HEK293 (cell line): ENCODE results near the gene CMTM1.
A peak's percentile ranks its signal among the peaks of the same experiment; 100 is the strongest.
"Not testable (repeated sequence)": the region's sequence is repeated elsewhere in the genome, so short reads cannot be mapped to it uniquely, and the experiment has no call there.

Experiments used
- CTCF ChIA-PET: fragments of 350-600 bp; formaldehyde crosslinking; extraction: SDS; loops from one replicate; lab custom pipeline; 2021; ENCODE audit warnings: antibody characterized with exemption; lab: Yijun Ruan, JAX
- POLR2A ChIA-PET: fragments of 300-600 bp; formaldehyde crosslinking; extraction: SDS; loops from one replicate; lab custom pipeline; 2020; ENCODE audit warnings: antibody characterized with exemption, inconsistent platforms; lab: Yijun Ruan, JAX
- H3K27ac ChIP-seq: fragments of 200-500 bp; sonication (Bioruptor generic); 2 replicates; pipeline ENCODE4 v1.5.1; 2014; ENCODE audit warnings: low read depth, low read length, control low read depth, inconsistent platforms; ENCODE audit errors: extremely low read depth
- H3K36me3 ChIP-seq, 2 experiments: fragments of 200-500 bp in 1 of 2; sonication (Bioruptor generic) in 1 of 2; 1 replicate in 1 of 2; 2 replicates in 1 of 2; pipeline ENCODE4 v1.5.1; 2014 to 2017; ENCODE audit warnings: inconsistent platforms in 2 of 2, low read length in 2 of 2; ENCODE audit not compliant: control insufficient read depth in 2 of 2, insufficient read depth in 1 of 2
- H3K4me1 ChIP-seq: fragments of 200-500 bp; sonication (Bioruptor generic); 2 replicates; pipeline ENCODE4 v1.5.1; 2014; ENCODE audit warnings: mild to moderate bottlenecking, low read length, inconsistent platforms; ENCODE audit not compliant: control insufficient read depth, insufficient read depth
- H3K4me3 ChIP-seq: 2 replicates; pipeline ENCODE4 v1.5.1; 2011; ENCODE audit warnings: low read depth, mild to moderate bottlenecking, control low read depth, low read length, moderate library complexity
- H3K9me3 ChIP-seq: fragments of 200-500 bp; sonication (Bioruptor generic); 2 replicates; pipeline ENCODE4 v1.5.1; 2014; ENCODE audit warnings: low read depth, low read length, inconsistent platforms; ENCODE audit not compliant: control insufficient read depth, insufficient read depth
- EGR2 ChIP-seq: fragments of 450-650 bp; formaldehyde crosslinking; IDR thresholded peaks from 2 replicates; pipeline ENCODE4 v1.5.1; 2016; ENCODE audit warnings: low read depth, missing biosample characterization, missing genetic modification characterization
- PRDM10 ChIP-seq: fragments of 450-650 bp; formaldehyde crosslinking; IDR thresholded peaks from 2 replicates; pipeline ENCODE4 v1.5.1; 2016; ENCODE audit warnings: missing biosample characterization, missing genetic modification characterization
- TRIM28 ChIP-seq: IDR thresholded peaks from 2 replicates; pipeline ENCODE4 v1.6.1; 2011; ENCODE audit warnings: low read length, control low read depth, borderline replicate concordance
- ZBTB21 ChIP-seq: fragments of 450-650 bp; formaldehyde crosslinking; IDR thresholded peaks from 2 replicates; pipeline ENCODE4 v1.5.1; 2017; ENCODE audit warnings: missing biosample characterization, missing genetic modification characterization
- ZBTB6 ChIP-seq: fragments of 450-650 bp; formaldehyde crosslinking; IDR thresholded peaks from 2 replicates; pipeline ENCODE4 v1.5.1; 2017; ENCODE audit warnings: missing biosample characterization, missing genetic modification characterization
- ZNF121 ChIP-seq: fragments of 450-650 bp; formaldehyde crosslinking; IDR thresholded peaks from 2 replicates; pipeline ENCODE4 v1.5.1; 2016; ENCODE audit warnings: missing biosample characterization, missing genetic modification characterization
- ZNF138 ChIP-seq: fragments of 450-650 bp; formaldehyde crosslinking; IDR thresholded peaks from 2 replicates; pipeline ENCODE4 v1.5.1; 2016; ENCODE audit warnings: missing biosample characterization, missing genetic modification characterization, borderline replicate concordance
- ZNF157 ChIP-seq: fragments of 450-650 bp; formaldehyde crosslinking; IDR thresholded peaks from 2 replicates; pipeline ENCODE4 v1.5.1; 2016; ENCODE audit warnings: missing biosample characterization, missing genetic modification characterization
- ZNF394 ChIP-seq: fragments of 450-650 bp; formaldehyde crosslinking; IDR thresholded peaks from 2 replicates; pipeline ENCODE4 v1.5.1; 2016; ENCODE audit warnings: missing biosample characterization, missing genetic modification characterization, mild to moderate bottlenecking, moderate library complexity, borderline replicate concordance
- ZNF510 ChIP-seq: fragments of 450-650 bp; formaldehyde crosslinking; IDR thresholded peaks from 2 replicates; pipeline ENCODE4 v1.5.1; 2018; ENCODE audit warnings: mild to moderate bottlenecking, missing genetic modification characterization, missing biosample characterization; ENCODE audit not compliant: insufficient replicate concordance
- ZNF548 ChIP-seq: fragments of 450-650 bp; formaldehyde crosslinking; IDR thresholded peaks from 2 replicates; pipeline ENCODE4 v1.5.1; 2016; ENCODE audit warnings: missing biosample characterization, missing genetic modification characterization
- ZNF629 ChIP-seq: fragments of 450-650 bp; formaldehyde crosslinking; IDR thresholded peaks from 2 replicates; pipeline ENCODE4 v1.5.1; 2017; ENCODE audit warnings: missing biosample characterization, missing genetic modification characterization
- ZNF664 ChIP-seq: fragments of 450-650 bp; formaldehyde crosslinking; IDR thresholded peaks from 2 replicates; pipeline ENCODE4 v1.5.1; 2016; ENCODE audit warnings: missing biosample characterization, missing genetic modification characterization
- TF ChIP-seq, protein P1 (sequence below): fragments of 450-650 bp; formaldehyde crosslinking; IDR thresholded peaks from 2 replicates; pipeline ENCODE4 v1.5.1; 2016; ENCODE audit warnings: missing biosample characterization, missing genetic modification characterization
- TF ChIP-seq, protein P2 (sequence below): fragments of 450-650 bp; formaldehyde crosslinking; IDR thresholded peaks from 2 replicates; pipeline ENCODE4 v1.5.1; 2016; ENCODE audit warnings: missing biosample characterization, missing genetic modification characterization
- TF ChIP-seq, protein P3 (sequence below): fragments of 450-650 bp; formaldehyde crosslinking; IDR thresholded peaks from 2 replicates; pipeline ENCODE4 v1.5.1; 2016; ENCODE audit warnings: missing biosample characterization, missing genetic modification characterization

CMTM1 gene

DNA sequence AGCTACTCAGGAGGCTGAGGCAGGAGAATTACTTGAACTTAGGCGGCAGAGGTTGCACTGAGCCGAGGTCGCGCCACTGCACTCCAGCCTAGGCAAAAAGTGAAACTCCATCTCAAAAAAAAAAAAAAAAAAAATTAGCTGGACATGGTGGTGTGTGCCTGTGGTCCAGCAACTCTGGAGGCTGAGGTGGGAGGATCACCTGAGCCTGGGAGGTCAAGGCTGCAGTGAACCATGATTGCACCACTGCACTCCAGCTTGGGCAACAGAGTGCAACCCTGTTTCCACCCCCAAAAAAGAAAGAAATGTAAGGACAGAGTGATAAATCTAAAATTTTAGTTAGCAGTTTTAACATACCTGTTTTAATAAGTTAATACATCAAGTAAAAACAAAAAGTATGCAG is 30.3 kb downstream of the CMTM1 start:
- CTCF ChIA-PET, H3K36me3 ChIP-seq, H3K27ac ChIP-seq, H3K9me3 ChIP-seq, H3K4me3 ChIP-seq, H3K4me1 ChIP-seq: not testable (repeated sequence)
- TF ChIP-seq ZNF664 (tag by site-specific recombination): peak; percentile 71; the same call in 1 of the 2 replicates
- POLR2A ChIA-PET: interaction anchor here (0.6 kb wide), 1 partner anchor 121 kb away, joined by 3 read pairs; no protein-coding TSS in a partner anchor

DNA sequence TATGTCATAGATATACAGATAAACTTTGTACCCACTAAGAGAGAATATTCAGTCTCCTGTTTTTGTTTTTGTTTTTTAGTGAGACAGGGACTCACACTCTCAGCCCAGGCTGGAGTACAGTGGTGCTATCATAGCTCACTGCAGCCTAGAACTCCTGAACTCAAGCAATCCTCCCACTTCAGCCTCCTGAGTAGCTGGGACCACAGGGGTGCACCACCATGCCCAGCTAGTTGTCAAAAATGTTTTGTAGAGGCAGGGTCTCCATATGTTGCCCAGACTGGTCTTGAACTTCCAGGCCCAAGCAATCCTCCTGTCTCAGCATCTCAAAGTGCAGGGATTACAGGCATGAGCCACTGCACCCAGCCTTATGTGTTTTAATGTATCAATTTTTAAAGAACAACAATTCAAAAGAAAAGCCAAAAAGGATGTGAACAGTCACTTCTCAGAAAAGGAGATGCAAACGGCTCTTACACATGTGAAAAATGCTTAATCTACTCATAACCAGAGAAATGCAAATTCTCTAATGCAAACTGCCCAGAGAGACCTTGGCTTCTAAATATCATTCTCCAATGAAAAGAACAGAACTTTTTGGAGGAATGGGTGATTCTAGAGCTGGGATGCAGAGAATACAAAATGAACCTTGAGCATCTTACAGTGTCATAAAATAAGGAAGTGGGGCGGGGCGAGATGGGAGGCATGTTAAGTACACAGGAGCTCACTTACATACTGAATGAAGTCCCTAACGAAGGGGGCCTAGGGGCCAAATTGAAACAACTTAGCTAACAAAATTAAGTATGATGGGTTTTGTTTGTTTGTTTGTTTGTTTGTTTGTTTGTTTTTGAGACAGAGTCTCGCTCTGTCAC is 31.0 kb downstream of the CMTM1 start:
- CTCF ChIA-PET: interaction anchor here (1.0 kb wide), 1 partner anchor 11 kb away, joined by 5 read pairs; no protein-coding TSS in a partner anchor
- TF ChIP-seq ZNF157: no peak
- no peak for TF ChIP-seq ZNF138 (tag by site-specific recombination)
- TF ChIP-seq, protein P1, sequence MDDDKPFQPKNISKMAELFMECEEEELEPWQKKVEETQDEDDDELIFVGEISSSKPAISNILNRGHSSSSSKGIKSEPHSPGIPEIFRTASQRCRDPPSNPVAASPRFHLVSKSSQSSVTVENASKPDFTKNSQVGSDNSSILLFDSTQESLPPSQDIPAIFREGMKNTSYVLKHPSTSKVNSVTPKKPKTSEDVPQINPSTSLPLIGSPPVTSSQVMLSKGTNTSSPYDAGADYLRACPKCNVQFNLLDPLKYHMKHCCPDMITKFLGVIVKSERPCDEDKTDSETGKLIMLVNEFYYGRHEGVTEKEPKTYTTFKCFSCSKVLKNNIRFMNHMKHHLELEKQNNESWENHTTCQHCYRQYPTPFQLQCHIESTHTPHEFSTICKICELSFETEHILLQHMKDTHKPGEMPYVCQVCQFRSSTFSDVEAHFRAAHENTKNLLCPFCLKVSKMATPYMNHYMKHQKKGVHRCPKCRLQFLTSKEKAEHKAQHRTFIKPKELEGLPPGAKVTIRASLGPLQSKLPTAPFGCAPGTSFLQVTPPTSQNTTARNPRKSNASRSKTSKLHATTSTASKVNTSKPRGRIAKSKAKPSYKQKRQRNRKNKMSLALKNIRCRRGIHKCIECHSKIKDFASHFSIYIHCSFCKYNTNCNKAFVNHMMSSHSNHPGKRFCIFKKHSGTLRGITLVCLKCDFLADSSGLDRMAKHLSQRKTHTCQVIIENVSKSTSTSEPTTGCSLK (tag by site-specific recombination): no peak
- TF ChIP-seq ZNF121 (tag by site-specific recombination): no peak
- TF ChIP-seq ZNF510 (tag by site-specific recombination): no peak
- TF ChIP-seq, all 188 proteins: peak for 0
- H3K4me3 ChIP-seq: no peak overlapping the region
- H3K4me1 ChIP-seq: no peaks in the 10 kb centered on the region
- no peak overlapping the region for H3K27ac ChIP-seq
- POLR2A ChIA-PET: no interaction called here
- no peaks in the 10 kb centered on the region for H3K36me3 ChIP-seq
- H3K9me3 ChIP-seq: no peaks in the 10 kb centered on the region

- no peak for TF ChIP-seq ZBTB6
- peak; percentile 53 for TF ChIP-seq ZBTB21 (tag by site-specific recombination)
- peak; percentile 58; the same call in 1 of the 2 replicates for TF ChIP-seq ZNF629 (tag by site-specific recombination)
- peak; percentile 37; the same call in 1 of the 2 replicates for TF ChIP-seq ZNF394 (tag by site-specific recombination)
- TF ChIP-seq ZNF664 (tag by site-specific recombination): peak; percentile 28; the same call in 1 of the 2 replicates
- TF ChIP-seq, all 188 proteins: peak for 4
- POLR2A ChIA-PET: no interaction called here
Observed at GRCh38 chr16:66598111-66598510, 31.9 kb downstream of the CMTM1 start.

DNA sequence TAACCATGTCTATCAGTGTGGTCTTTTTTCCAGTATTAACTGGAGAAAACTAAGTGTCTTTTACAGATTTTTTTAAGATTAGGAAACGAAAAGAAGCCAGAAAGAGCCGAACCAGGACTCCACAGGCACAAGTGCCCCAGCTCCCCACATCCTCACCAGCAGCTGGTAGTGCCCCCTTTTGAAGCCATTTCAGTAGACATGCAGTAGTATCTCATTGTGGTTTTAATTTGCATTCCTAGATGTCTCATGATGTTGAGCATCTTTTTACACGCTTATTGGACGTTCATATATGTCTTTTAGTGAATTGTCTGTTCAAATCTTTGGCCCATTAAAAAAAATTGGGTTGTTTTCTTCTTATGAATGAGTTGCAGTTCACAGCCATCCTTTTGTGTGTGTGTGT is 33.5 kb downstream of the CMTM1 start:
- POLR2A ChIA-PET: no interaction called here
- Histone ChIP-seq H3K4me1 (no peaks in the 10 kb centered on the region), H3K36me3 (no peaks in the 10 kb centered on the region), H3K27ac (no peak overlapping the region), H3K4me3 (no peak overlapping the region), H3K9me3 (no peaks in the 10 kb centered on the region)
- CTCF ChIA-PET: interaction anchor here (1.0 kb wide), 1 partner anchor 9 kb away, joined by 4 read pairs; no protein-coding TSS in a partner anchor
- TF ChIP-seq, protein P2, sequence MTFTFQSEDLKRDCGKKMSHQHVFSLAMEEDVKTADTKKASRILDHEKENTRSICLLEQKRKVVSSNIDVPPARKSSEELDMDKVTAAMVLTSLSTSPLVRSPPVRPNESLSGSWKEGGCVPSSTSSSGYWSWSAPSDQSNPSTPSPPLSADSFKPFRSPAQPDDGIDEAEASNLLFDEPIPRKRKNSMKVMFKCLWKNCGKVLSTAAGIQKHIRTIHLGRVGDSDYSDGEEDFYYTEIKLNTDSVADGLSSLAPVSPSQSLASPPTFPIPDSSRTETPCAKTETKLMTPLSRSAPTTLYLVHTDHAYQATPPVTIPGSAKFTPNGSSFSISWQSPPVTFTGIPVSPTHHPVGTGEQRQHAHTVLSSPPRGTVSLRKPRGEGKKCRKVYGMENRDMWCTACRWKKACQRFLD (tag by site-specific recombination): no peak
- TF ChIP-seq ZNF548 (no peak), EGR2 (tag by site-specific recombination) (no peak), PRDM10 (tag by site-specific recombination) (peak; percentile 68; the same call in 1 of the 2 replicates), TRIM28 (no peak)
- TF ChIP-seq, protein P3, sequence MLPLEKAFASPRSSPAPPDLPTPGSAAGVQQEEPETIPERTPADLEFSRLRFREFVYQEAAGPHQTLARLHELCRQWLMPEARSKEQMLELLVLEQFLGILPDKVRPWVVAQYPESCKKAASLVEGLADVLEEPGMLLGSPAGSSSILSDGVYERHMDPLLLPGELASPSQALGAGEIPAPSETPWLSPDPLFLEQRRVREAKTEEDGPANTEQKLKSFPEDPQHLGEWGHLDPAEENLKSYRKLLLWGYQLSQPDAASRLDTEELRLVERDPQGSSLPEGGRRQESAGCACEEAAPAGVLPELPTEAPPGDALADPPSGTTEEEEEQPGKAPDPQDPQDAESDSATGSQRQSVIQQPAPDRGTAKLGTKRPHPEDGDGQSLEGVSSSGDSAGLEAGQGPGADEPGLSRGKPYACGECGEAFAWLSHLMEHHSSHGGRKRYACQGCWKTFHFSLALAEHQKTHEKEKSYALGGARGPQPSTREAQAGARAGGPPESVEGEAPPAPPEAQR: no peak

More at GRCh38 chr16:66598111-66598510, 31.9 kb downstream of the CMTM1 start:
- H3K9me3 ChIP-seq: no peaks in the 10 kb centered on the region
- CTCF ChIA-PET: interaction anchor here (0.5 to 1.0 kb wide), 2 partner anchors 10 to 138 kb away, joined by 3 to 5 read pairs; no protein-coding TSS in a partner anchor
- no peak overlapping the region for H3K27ac ChIP-seq
- no peaks in the 10 kb centered on the region for H3K4me1 ChIP-seq
- H3K4me3 ChIP-seq: no peak overlapping the region
- no peaks in the 10 kb centered on the region for H3K36me3 ChIP-seq
